Stimulated activated CD4-positive, alpha-beta T cell treated with anti-CD3 and anti-CD28 coated beads, TNF-alpha, amount 100 ng/mL, for 48 hours (primary cell): ENCODE measurements around the gene GGPS1.
"Not testable (repeated sequence)": the region's sequence is repeated elsewhere in the genome, so short reads cannot be mapped to it uniquely, and the experiment has no call there.

ENCODE experiments used
- DNase-seq, 3 donors: peaks; one replicate each; pipeline ENCODE4 v3.0.0-alpha.2; 2020; ENCODE audit warnings: low read depth in 3 of 3

The GGPS1 gene

GRCh38 chr1:235339746-235340145, 11.4 kb downstream of the GGPS1 start:
- DNase-seq = no peak

GRCh38 chr1:235341334-235341733, 13.0 kb downstream of the GGPS1 start:
- DNase-seq = no peak

- DNase-seq = no peak
Measured at GRCh38 chr1:235342039-235342438, 13.7 kb downstream of the GGPS1 start.

DNA sequence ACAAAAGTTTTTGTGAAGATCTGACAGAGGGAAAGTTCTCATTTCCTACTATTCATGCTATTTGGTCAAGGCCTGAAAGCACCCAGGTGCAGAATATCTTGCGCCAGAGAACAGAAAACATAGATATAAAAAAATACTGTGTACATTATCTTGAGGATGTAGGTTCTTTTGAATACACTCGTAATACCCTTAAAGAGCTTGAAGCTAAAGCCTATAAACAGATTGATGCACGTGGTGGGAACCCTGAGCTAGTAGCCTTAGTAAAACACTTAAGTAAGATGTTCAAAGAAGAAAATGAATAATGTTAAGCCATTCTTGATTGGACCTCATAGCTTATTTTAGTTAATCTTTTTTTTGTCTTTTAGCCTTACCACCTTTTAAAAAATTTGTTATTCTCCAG, 14.1 kb downstream of the GGPS1 start:
- DNase-seq = no peak

DNA sequence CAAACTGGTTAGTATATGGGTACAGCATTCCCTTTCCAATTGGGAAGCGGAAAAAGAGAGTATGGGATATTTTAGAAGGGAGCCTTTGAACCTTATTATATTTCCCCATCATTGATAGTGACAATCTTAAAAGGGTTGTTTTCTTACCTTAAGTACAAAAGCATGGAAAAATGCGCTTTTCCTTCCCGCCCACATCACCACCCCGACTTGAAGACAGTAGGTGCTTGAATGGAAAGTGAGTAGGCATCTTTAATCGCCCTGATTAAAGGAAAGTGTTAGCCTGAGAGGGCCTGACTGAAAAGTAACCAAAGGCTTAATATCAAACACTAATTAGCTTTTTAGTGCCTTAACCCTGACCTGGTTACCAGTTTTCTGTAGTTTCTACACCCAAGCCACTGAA, 15.4 kb downstream of the GGPS1 start:
- DNase-seq = no peak

GRCh38 chr1:235351441-235351840, 23.1 kb downstream of the GGPS1 start:
- DNase-seq = no peak

DNA sequence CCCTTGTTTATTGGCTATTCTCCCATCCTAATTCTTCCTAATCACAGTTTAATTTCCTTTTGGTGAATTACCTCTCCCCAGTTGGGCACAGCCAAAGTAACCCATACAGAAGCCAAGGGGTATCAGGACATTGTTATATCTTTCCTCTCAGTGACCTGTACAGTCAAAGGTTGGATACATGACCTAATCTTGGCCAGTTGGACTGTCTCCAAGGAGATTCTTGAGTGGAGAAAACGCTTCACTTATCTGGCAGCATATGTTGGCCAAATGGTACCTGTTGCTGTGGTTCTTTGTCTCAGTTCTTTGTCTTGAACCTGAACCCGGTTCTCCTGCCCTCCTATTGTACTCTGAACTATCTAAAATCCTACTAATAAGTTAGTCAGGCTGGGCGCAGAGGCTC, 23.5 kb downstream of the GGPS1 start:
- DNase-seq = no peak

DNA sequence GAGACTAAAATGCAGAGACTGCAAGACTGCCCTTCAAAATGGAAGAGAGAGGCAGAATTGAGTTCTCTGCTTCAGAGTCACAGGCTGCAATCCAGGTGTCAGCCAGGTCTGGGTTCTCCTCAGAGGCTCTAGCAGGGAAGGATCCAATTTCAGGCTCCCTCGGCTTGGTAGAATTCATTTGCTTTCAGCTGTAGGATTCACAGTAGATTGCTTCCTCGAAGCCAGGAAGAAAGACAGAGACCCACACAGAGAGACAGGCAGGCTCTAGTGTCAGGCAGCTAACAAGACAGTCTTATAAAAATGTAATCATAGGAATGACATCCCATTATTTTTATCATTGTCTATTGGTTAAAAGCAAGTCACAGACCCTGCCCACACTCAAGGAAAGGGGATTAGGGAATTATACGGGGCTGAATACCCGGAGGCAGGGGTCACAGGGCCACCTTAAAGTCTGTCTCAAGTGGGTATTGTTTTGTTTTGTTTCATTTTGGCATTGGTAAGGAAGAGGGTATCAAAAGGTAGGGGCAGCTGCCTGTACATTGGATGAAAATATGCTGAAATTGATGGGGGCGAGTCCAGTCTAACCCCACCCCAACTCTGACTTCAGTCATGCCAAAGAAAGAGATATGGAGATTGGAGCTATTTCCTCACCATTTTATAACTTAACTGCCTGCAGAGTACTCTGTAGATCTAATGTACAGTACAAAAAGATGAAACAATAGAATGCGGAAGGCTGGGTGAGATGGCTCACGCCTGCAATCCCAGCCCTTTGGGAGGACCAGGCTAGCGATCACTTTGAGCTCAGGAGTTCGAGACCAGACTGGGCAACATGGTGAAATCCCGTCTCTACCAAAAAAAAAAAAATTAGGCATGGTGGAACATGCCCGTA, 29.4 kb downstream of the GGPS1 start:
- no peak for DNase-seq

DNA sequence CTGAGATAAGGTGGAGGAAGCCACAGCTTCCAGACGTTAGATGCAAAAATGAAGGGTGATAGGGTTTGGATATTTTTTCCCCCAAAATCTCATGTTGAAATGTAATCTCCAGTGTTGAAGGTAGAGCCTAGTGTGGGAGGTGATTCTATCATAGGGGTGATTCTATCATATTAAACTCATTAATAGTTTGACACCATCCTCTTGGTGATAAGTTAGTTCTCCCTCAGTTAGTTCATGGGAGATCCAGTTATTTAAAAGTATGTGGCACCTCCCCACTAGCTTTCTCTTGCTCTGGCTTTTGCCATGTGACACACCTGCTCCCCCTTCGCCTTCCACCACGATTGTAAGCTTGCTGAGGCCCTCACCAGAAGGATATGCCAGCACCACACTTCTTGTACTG, 30.5 kb downstream of the GGPS1 start:
- DNase-seq = no peak

DNA sequence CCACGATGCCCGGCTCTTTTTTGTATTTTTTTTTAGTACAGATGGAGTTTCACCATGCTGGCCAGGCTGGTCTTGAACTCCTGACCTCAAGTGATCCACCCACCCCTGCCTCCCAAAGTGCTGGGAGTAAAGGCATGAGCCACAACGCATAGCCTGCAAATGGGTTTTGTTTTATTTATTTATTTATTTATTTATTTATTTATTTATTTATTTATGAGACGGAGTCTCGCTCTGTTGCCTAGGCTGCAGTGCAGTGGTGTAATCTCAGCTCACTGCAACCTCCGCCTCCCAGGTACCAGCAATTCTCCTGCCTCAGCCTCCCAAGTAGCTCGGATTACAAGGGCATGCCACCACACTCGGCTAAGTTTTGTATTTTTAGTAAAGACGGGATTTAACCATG, 35.8 kb downstream of the GGPS1 start:
- not testable (repeated sequence) for DNase-seq

GRCh38 chr1:235366286-235366685, 37.9 kb downstream of the GGPS1 start:
- peak in 2 of 3 donors; percentile 30 to 40 for DNase-seq

- peak; percentile 75 to 81 (median 80) for DNase-seq
Measured at GRCh38 chr1:235367000-235367908, 38.9 kb downstream of the GGPS1 start, which contains the start of gene TBCE. Gene TBCE (plus strand): TSS chr1:235367427. CDS start chr1:235380050, 12,623 bp downstream.

DNA sequence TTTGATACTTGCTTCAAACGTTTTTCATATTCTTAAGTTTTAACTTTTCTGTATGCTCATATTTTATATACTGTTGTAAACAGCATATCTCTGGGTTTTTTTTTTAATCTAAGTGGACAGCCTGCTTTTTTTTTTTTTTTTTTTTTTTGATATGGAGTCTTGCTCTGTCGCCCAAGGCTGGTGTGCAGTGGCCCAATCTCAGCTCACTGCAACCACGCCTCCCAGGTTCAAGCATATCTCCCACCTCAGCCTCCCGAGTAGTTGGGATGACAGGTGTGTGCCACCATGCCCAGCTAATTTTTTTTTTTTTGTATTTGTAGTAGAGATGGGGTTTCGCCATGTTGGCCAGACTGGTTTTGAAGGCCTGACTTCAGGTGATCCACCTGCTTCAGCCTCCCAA, 40.1 kb downstream of the GGPS1 start:
- no peak for DNase-seq

DNA sequence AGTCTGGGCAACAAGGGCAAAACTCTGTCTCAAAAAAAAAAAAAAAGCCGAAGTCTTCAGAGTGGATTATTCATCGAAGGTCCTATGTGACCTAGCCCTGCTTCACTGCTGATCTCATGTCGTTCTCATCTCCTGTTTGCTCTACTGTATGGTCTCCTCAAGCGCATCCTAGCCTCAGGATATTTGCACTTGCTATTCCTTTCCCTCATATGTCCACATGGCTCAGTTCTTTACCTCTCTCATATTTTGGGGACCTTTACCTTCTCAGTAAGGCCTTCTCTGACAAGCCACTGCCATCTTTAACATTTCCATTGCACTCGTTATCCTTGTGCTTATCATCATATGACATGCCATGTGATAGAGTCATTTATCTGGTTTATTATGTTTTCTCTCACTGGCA, 41.4 kb downstream of the GGPS1 start:
- no peak for DNase-seq

DNA sequence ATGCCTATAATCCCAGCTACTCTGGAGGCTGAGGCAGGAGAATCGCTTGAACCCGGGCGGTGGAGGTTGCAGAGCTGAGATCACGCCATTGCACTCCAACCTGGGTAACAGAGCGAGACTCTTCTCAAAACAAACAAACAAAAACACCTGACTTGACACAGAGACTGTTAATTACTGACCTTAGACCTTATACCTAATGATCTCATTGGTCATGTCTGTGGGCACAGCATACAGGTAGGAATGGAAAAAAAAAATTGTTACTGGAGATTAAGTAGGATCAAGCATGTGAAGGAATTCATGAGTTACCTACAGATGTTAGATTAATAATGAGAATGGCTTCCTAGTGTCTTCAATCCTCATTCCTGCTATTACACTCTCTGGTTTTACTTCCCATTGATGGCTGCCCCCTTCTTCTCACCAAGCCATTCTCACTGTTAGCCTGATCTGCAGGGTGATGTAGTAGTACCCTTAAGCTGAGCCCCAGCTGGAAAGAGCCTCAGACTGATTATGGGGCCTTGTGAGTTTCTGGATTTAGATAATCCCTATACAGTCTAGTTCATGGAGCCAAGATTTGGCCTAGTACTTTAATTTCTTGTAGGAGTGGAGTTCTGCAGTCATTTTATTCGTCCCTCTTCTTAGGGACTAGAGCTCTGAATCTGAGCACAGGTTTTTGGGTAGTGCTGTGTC, 47.7 kb downstream of the GGPS1 start:
- no peak for DNase-seq

DNA sequence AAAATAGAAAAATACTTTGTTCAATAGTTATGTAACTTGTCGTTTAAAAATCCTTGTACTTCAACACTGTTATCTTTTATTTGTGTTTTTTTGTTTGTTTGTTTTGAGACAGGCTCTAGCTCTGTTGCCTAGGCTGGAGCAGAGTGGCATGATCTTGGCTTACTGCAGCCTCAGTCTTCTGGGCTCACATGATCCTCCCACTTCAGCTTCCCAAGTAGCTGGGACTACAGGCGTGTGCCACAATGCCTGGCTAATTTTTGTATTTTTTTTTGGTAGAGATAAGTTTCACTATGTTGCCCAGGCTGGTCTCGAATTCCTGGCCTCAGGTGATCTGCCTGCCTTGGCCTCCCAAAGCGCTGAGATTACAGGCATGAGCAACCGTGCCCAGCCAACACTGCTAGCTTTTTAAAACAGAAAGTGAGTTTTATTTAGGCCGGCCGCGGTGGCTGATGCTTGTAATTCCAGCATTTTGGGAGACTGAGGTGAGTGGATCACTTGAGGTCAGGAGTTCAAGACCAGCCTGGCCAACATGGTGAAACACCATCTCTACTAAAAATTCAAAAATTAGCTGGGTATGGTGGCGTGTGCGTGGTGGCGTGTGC, 49.9 kb downstream of the GGPS1 start:
- not testable (repeated sequence) for DNase-seq

GRCh38 chr1:235381955-235382739, 53.8 kb downstream of the GGPS1 start:
- DNase-seq = not testable (repeated sequence)

- DNase-seq = not testable (repeated sequence)
Measured at GRCh38 chr1:235385633-235386032, 57.3 kb downstream of the GGPS1 start.

GRCh38 chr1:235391874-235392273, 63.5 kb downstream of the GGPS1 start:
- DNase-seq = no peak
